HG02884 (cell line): ENCODE data around the gene DCDC2C.

ENCODE experiments used
- ATAC-seq: cut with Tn5 transposase; IDR thresholded peaks from one replicate; pipeline ENCODE4 v1.9.1; 2021; ENCODE audit warnings: mild to moderate bottlenecking, moderate library complexity; ENCODE audit not compliant: unreplicated experiment

The DCDC2C gene

DNA sequence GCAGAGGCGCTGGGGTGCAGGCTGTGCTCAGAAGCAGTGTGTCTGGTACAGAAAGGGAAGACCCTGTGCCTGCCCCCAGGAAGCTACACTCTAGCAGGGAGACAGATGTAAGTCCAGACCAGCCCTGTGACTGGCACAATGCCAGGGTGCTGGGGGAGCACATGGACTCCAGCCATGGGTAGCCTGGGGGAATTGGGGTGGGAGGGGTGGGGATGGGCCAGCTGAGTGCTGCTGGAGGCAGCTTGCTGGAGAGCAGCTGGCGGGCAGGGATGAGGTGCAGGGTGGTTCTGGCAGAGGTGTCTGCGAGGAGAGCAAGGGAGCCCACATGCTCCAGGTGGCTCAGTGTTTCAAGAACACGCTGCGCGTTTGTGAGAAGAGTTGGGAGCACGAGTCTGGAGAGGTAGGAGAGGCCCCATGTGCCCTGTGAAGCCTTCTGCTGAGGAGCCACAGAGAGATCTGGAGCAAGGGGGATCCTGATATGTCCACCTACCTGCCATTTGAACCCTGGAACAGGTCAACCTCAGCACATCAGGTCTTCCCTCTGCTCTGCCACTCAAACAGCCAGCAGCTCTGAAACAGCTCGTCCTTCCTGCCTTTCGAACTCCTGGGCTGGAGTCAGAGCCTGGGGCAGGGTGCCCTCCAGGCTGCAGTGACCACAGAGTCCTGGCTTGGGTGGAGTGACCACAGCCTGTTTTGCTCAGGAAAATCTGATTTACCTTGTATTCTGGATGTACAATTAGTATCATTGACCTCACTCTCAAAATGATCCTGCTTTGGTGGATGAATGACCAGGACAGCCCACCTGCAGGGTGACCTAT lies 30.3 kb upstream of the DCDC2C start:
- ATAC-seq: no peak

DNA sequence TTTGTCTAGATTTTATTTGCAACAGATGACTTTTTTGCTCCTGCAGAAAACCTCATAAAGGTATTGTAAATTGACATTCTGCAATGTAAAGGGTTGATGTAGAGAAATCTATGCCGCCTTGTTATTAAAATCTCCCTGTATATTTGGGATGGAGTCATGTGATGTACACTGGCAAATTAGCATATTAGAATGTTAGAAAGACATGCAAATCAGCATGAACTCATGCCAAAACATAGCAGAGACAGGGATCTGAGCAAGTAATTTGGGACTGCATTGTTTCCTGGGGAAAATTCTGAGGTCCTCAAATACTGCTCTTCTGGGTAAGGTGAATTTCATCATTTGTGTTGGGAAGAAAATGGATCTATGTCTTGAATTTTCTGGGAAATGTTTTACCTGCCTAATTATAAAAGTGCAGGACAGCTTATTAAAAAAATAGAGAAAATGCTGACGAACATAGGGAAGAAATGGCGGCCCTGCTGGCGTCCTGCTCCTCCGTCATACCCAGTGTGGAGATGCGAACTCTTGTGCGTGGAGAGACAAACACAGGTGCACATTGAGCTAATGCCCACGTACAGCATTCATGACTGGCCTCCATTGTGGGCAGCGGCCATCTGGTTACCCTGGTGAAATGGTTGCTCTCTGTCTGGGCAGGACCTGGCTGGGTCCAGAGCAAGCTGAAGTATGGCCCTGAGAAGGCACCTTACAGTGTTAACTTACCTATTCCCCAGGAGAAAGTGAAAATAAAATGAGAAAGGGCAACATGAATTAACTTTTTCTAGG lies 29.1 kb upstream of the DCDC2C start:
- no peak for ATAC-seq

DNA sequence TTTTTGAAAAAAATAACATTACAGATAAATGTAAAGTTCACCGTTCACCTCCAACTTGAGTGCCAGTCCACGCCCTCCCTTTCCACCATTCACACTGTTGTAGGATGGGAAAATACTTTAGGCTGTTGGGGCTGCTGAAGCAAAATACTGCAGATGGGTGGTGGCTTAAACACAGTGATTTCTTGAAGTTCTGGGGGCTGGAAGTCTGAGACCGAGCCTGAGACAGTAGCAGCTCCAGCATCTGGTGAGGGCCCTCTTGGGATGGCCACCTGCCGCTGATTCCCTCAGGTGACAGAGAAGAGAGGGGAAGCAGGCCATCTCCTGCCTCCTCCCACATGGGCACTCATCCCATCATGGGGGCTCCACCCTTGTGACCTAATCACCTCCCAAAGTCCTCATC lies 27.7 kb upstream of the DCDC2C start:
- ATAC-seq: no peak

DNA sequence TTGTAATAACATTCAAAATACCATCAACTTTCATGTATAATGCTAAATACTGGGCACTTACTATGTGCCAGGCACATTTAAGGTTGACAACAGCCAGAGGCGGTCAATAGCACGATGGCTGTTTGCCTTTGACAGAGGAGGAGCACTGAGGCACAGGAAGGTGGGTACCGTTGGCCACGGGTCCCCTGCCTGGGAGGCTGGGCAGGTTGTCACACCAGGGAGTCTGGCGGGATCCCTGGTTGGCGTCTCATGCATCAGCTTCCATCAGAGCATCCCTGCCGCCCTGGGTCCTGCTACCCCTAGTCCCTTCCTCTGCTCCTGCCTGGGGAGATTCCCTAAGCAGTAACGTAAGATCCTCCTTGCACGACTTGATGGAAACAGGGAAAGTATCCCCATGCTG lies 25.9 kb upstream of the DCDC2C start:
- ATAC-seq: no peak

DNA sequence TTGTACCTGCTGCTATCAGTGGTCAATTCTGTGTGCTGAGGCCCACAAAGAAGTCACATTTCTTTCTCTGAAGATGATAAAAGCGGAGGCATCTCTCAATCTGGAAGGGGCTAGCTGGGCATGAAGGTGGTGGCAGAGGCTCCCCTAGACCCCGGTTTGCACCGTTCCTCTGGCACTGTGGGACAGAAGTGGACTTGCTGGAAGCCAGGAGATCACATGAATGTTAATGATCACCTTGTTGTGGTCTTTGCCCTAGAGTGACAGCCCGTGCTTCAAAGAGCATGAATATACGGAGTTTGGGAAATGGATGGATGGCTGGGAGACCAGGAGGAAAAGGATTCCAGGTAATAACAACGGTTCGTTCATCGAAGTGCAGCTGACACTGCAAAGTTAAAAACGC lies 25.2 kb upstream of the DCDC2C start:
- ATAC-seq: no peak

DNA sequence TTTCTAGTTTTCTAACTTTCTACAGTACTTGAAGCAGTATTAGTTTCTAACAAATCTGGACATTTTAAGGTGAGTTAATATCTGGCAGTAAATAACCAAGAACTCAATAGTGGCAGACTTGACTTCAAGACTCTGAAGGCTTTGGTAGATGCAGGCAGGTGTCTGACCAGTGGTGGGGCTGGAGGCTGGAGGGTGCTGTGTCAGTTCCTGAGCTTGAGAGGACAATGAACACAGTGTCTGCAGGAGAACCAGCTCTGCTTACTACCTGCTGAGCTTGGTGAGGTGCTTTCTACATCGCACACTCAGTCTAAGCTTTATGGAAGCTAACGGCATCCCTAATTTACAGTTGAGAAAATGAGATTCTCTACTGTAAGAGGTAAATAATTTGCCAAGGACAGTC lies 24.2 kb upstream of the DCDC2C start:
- ATAC-seq: no peak

DNA sequence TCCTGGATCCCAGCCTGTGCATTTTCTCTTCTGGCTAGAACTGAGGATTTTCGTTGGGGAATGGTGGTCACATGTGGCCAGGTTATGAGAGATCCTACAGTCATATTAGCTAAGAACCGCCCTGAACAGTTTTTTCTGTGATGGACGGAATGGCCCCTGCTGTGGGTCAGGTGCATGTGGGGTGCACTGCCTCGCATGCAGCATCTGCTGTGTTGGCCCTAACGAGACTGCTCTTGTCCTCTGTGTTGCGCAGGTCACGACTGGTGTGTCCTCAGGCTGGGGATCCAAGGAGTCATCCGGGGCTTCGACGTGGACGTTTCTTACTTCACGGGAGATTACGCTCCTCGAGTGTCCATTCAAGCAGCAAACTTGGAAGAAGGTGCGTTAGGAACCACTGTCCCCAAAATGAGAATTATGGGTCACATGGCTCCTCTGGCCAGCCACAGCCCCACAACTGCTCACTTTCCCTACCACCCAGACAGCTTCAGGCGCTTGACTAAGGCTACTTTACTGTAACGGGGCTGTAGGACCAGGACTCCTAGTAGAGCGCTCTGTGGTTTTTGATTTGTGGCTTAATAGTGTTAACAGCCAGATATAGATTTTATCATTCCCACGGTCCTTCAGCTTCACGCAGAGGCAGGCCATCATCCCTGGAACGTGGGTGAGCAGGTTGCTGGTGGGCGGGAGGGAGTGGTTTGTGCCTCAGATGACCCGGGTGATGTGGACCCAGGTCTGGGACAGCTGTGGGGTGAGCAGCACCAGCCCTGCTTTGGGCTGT lies 23.6 kb upstream of the DCDC2C start:
- no peak for ATAC-seq

DNA sequence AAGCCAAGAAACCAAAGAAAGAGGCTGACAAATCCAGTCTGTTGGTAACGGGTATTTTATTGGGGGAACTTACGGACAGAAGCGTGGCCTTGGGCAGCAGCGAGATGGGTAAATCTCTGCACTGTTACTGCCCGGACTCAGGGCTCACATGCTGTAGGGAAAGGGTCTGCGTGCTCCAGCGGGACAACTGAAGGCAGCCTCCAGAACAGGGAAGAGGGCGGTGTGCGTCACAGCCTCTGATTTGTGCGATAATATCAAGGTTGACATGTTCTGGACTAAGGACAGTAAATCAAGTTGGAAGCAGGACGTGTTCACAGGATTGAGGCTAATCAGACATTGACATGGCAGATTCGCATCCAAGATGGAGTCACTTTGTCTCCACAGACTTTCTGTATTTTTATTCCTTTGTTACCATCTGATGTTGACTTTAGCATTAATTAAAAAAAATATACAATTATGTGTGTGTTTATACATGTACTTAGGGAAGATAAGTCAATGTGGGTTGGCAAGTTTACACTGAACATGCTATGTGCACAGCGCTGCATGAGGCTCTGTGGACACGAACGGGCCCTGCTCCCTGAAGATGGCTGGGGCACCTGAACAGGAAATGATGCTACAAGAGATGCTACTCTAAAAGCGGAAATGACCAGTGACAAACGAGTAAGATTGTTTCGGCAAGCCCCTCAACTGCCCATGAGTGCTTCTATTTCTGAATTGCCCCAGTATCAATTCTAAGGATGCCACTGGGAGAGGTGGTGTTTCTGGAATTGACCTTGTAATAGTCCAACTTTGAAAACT lies 22.6 kb upstream of the DCDC2C start:
- ATAC-seq: no peak

DNA sequence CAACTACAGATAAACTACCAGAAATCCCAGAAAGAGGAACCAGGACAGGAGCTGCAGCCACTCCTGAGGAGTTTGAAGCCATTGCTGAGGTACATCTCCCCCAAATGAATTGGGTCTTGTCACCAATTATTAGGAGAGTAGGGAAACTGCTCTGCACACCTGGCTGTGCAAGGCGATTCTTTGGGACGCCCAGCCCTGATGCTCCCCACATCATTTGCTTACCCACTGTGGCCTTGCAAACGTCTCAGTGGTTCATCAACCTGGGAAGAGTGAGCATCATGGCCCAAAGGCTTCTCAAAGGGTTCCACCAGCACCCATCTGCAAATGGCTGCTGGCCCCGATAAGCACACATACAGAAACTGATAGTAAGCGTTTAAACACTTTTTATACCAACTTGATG lies 21.8 kb upstream of the DCDC2C start:
- ATAC-seq: no peak

DNA sequence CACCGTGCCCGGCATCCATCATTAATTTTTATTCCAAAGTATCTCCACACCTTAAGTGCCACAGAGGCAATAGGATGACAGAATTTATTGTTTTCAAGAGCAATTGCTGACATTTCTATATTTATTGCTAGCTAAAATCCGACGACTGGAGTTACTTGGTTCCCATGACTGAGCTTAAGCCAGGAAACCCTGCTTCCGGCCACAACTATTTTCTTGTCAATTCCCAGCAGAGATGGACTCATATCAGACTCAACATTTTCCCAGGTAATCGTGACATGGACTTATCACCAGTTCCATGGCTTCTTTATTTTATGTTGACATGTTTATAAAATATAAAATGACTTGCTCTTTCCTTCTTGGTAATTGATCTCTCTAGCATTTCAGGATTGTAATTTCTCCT lies 20.6 kb upstream of the DCDC2C start:
- no peak for ATAC-seq

DNA sequence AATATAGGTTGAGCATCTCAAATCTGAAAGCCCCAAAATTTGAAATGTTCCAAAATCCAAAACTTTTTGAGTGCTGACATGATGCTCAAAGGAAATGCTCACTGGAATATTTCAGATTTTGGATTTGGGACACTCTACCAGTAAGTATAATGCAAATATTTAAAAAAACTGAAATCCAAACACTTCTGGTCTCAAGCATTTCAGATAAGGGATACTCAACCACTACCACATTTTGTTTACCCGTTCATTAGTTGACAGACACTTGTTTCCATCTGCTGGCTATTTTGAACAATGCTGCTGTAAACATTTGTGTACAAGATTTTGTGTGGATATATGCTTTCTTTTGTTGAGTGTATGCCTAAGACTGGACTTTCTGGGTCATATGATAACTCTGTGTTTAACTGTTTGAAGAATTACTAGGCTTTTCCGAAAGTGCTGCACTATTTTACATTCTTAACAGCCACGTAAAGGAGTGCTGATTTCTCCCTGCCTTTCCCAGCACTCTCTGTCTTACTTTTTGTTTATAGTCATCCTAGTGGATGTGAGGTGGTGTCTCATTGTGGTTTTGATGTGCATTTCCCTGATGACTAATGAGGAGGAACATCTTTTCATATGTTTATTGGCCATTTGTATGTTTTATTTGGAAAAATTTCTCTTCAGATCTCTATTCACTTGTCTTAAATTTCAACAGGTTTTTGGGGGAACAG lies 19.5 kb upstream of the DCDC2C start:
- no peak for ATAC-seq

DNA sequence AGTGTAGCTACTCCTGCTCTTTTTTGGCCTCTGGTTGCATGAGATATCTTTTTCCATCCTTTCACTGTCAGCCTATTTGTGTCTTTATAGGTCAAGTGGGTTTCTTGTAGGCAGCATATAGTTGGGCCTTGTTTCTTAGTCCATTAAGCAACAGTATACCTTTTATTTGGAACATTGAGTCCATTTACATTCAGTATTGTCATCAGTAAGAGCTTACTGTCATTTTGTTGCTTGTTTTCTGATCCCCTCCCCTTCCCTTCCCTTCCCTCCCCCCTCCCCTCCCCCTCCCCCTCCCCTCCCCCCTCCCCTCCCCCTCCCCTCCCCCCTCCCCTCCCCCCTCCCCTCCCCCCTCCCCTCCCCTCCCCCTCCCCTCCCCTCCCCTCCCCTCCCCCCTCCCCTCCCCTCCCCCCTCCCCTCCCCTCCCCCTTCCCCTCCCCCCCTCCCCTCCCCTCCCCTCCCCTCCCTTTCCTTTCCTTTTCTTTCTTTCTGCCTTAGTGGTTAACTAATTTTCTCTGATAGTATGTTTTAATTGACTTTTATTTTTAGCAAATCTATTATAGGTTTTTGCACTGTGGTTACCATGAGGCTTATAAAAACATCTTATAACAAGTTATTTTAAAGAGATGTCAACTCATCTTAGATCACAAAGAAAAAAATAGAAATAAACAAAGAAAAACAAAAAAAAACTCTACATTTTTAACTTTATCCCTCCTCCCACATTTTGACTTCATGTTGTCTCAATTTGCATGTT lies 13.2 kb upstream of the DCDC2C start:
- no peak for ATAC-seq

DNA sequence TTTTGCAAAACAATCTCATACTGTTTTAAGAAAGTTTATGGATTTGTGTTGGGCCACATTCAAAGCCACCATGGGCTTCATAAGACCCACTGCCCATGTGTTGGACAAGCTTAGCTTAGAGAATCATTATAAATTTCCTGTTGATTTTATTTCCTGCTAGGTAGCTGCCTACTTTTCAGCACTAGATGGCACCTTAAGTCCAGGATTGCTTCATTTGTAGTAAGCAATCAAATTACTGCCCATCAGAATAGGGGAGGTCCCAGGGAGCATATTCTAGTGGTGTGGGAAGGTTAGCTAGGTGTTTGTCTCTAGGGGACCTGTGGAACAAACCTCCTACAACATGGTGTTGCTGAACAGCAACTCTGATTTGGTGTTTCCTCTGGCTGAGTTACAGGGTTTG lies 11.0 kb upstream of the DCDC2C start:
- no peak for ATAC-seq

DNA sequence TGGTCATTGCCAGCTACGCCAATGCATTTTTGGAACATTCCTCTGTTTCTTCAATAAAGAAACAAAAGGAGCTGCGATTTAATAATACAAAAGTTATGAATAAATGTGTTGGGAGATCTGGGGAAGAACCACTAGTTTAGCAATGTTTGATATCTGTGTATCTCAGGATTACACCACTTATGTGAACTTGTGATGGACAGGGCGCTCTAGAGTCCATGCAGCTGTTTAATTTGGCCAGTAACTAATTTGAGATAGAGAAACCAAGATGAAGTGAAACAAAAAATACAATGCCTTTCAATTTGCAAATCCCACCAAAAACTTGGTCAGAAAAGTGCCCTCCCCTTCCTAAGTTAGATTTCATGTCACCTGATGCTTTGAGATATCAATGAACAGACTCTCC lies 6.8 kb upstream of the DCDC2C start:
- no peak for ATAC-seq

DNA sequence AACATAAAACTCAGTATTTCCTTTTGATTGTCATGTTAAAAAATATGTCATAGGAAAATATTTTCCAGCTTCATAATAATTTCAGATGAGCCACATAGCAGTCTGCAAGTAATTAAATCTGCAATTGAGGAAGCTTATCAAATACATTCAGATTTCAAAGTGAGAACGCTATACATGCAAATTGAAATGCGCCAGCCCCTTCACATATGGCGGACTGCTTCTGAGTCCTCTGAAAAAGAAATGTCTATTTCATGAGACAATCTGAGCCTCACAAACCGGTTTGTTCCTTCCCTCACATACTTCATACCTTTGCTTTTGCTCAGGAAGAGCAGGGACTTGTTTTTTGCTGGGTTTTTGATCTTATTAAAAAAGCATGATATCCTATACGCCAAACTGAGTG lies 2.3 kb upstream of the DCDC2C start:
- ATAC-seq: no peak

DNA sequence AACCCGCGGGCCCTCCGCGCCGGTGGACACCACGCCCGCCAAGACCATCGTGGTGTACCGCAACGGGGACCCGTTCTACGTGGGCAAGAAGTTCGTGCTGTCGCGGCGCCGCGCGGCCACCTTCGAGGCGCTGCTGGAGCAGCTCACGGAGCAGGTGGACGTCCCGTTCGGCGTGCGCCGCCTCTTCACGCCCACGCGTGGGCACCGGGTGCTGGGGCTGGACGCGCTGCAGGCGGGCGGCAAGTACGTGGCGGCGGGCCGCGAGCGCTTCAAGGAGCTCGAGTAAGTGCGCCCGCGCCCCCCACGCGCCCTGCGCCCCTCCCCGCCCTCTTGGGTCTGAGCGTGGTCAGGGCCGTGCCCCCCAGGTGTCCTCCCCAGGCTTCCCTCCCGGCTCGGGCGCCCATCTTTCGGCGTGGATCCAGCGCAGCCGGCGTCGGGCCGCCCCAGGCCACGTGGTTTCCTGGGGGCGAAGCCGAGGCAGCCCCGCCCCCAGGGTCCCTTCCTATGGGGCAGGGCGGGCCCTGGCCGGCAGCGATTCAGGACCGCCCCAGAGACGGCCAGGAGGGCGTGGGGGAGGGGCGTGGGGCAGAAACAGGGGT lies 481 bp downstream of the DCDC2C start:
- no peak for ATAC-seq

DNA sequence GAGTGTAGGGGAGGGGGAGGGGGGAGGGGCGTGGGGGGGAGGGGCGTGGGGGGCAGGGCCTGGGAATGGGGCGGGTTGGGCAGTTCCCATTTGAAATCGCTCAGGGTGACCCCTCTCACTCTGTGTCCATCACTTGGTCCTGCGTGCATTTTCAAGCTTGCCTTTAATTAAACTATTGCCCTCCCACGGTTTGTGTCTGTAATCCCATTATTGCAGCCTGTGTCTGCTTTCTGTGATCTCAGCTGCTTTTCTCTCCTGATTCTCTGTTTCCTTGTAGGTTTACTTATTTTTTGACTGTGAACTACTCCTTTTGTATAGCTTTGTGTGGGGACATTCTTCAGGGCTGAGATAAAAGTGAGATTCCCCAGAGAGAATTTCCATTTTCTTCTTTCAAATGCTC lies 1.3 kb downstream of the DCDC2C start:
- no peak for ATAC-seq

DNA sequence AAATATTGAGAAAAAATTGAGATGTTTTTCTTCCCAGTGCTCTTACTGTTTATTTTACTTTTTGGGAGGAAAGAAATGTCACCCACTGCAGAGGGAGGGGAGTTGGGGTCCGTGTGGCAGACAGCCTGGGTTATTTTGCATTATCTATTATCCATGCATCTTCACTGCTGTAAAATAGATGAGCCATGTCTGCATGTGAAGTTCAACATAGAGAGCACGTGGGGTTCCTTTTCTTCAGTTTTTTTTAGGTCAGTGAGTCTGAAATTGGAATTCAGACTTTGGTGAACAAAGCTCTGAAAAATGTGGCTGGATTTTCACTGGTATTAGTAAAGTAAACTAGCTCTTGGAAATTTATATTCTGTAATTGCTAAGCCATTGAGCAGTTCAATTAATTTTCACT lies 2.4 kb downstream of the DCDC2C start:
- ATAC-seq: no peak

DNA sequence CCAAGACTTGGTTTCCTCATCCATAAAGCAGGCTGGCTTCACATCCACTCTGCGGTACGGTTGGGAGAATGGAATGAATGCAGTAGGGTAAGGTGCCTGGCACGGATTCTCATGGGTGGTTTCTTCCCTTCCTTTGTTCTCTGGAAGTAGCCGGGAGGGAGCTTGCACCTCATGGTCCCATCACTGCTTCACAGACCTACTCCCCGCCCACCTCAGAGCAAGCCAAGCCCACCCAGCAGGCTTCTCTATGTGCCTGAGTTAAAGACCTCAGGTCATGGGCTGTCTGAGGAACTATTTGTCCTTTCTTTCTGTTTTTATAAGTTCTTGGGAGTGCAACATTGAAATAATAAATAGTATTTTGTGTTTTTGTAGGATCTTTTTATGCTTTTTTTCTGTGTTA lies 3.5 kb downstream of the DCDC2C start:
- ATAC-seq: no peak
